HEK293 (cell line): ENCODE results near the gene EXOG.

Experiments used
- CTCF ChIP-seq: fragments of 450-650 bp; formaldehyde crosslinking; IDR thresholded peaks from 2 replicates; pipeline ENCODE4 v1.5.1; 2016; ENCODE audit warnings: missing biosample characterization, missing genetic modification characterization
- KLF1 ChIP-seq: fragments of 450-650 bp; formaldehyde crosslinking; IDR thresholded peaks from 2 replicates; pipeline ENCODE4 v1.5.1; 2016; ENCODE audit warnings: missing biosample characterization, missing genetic modification characterization
- YY1 ChIP-seq: fragments of 450-650 bp; formaldehyde crosslinking; IDR thresholded peaks from 2 replicates; pipeline ENCODE4 v1.5.1; 2018; ENCODE audit warnings: missing biosample characterization, missing genetic modification characterization
- ZNF114 ChIP-seq: fragments of 450-650 bp; formaldehyde crosslinking; IDR thresholded peaks from 2 replicates; pipeline ENCODE4 v1.5.0; 2017; ENCODE audit warnings: missing biosample characterization, missing genetic modification characterization
- ZNF174 ChIP-seq: fragments of 450-650 bp; formaldehyde crosslinking; IDR thresholded peaks from 2 replicates; pipeline ENCODE4 v1.5.0; 2017; ENCODE audit warnings: missing biosample characterization, mild to moderate bottlenecking, missing genetic modification characterization
- ZNF221 ChIP-seq: fragments of 450-650 bp; formaldehyde crosslinking; IDR thresholded peaks from 2 replicates; pipeline ENCODE4 v1.5.1; 2017; ENCODE audit warnings: missing biosample characterization, missing genetic modification characterization, borderline replicate concordance
- ZNF24 ChIP-seq: fragments of 450-650 bp; formaldehyde crosslinking; IDR thresholded peaks from 2 replicates; pipeline ENCODE4 v1.5.1; 2016; ENCODE audit warnings: missing biosample characterization, missing genetic modification characterization
- ZNF274 ChIP-seq, 2 experiments: fragments of 200-500 bp in 1 of 2; fragments of 450-650 bp in 1 of 2; sonication (Bioruptor generic) in 1 of 2; formaldehyde crosslinking in 1 of 2; IDR thresholded peaks; 2 replicates each; pipeline versions ENCODE4 v1.5.1 to v1.6.1; 2014 to 2016; ENCODE audit warnings: borderline replicate concordance in 1 of 2, inconsistent platforms in 1 of 2, low read length in 1 of 2, missing biosample characterization in 1 of 2, missing genetic modification characterization in 1 of 2
- ZNF362 ChIP-seq: fragments of 450-650 bp; formaldehyde crosslinking; IDR thresholded peaks from 2 replicates; pipeline ENCODE4 v1.5.1; 2016; ENCODE audit warnings: missing biosample characterization, missing genetic modification characterization
- ZNF664 ChIP-seq: fragments of 450-650 bp; formaldehyde crosslinking; IDR thresholded peaks from 2 replicates; pipeline ENCODE4 v1.5.1; 2016; ENCODE audit warnings: missing biosample characterization, missing genetic modification characterization
- TF ChIP-seq, protein P1 (sequence below): fragments of 450-650 bp; formaldehyde crosslinking; IDR thresholded peaks from 2 replicates; pipeline ENCODE4 v1.5.1; 2016; ENCODE audit warnings: missing biosample characterization, missing genetic modification characterization

DNA sequence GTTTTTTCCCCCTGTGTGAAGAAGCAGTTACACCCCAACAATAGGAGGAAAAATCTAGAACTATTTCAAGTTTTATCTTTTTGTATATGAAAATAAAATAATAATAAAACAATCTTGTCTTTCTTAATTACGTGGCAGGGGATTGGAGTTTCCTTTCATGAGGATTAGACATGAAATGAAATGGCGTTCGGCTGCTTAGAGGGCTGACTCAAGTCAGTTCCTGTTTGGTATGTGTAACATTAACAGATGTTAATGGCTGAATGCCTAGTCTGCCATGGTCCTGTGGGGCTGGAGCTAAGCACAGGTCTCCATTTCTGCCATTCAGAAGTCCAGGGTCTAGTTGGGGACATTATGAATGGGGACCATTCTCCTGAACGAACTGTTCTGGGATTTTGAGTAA lies 3.1 kb upstream of the EXOG start:
- TF ChIP-seq ZNF274 (IDR thresholded peaks at IDR 0.05; ENCODE audit: low read length): no peak
- TF ChIP-seq ZNF274 (tag by site-specific recombination; IDR thresholded peaks at IDR 0.05; ENCODE audit: borderline replicate concordance): no peak
- no peak for TF ChIP-seq CTCF (tag by site-specific recombination)
- TF ChIP-seq, protein P1, sequence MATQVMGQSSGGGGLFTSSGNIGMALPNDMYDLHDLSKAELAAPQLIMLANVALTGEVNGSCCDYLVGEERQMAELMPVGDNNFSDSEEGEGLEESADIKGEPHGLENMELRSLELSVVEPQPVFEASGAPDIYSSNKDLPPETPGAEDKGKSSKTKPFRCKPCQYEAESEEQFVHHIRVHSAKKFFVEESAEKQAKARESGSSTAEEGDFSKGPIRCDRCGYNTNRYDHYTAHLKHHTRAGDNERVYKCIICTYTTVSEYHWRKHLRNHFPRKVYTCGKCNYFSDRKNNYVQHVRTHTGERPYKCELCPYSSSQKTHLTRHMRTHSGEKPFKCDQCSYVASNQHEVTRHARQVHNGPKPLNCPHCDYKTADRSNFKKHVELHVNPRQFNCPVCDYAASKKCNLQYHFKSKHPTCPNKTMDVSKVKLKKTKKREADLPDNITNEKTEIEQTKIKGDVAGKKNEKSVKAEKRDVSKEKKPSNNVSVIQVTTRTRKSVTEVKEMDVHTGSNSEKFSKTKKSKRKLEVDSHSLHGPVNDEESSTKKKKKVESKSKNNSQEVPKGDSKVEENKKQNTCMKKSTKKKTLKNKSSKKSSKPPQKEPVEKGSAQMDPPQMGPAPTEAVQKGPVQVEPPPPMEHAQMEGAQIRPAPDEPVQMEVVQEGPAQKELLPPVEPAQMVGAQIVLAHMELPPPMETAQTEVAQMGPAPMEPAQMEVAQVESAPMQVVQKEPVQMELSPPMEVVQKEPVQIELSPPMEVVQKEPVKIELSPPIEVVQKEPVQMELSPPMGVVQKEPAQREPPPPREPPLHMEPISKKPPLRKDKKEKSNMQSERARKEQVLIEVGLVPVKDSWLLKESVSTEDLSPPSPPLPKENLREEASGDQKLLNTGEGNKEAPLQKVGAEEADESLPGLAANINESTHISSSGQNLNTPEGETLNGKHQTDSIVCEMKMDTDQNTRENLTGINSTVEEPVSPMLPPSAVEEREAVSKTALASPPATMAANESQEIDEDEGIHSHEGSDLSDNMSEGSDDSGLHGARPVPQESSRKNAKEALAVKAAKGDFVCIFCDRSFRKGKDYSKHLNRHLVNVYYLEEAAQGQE (tag by site-specific recombination): no peak
- TF ChIP-seq ZNF664 (tag by site-specific recombination): no peak
- TF ChIP-seq YY1: no peak
- no peak for TF ChIP-seq ZNF174 (tag by site-specific recombination)
- no peak for TF ChIP-seq ZNF24 (tag by site-specific recombination)
- TF ChIP-seq KLF1 (tag by site-specific recombination): no peak
- TF ChIP-seq ZNF362 (tag by site-specific recombination): no peak
- TF ChIP-seq ZNF221 (tag by site-specific recombination): no peak
- no peak for TF ChIP-seq ZNF114
